SK-N-SH treated with all-trans-retinoic acid at 6 μM for 48 hours (cell line): ENCODE measurements around the gene CSNK1D.

ENCODE experiments used
- ARNTL ChIP-seq: fragments of 450-650 bp; formaldehyde crosslinking; IDR thresholded peaks from 2 replicates; pipeline ENCODE4 v1.5.0; 2020; ENCODE audit warnings: low read depth, mild to moderate bottlenecking, moderate library complexity, borderline replicate concordance
- BACH2 ChIP-seq: fragments of 250-450 bp; sonication (Bioruptor Pico); IDR thresholded peaks from 2 replicates; pipeline ENCODE4 v1.9.0; 2021; ENCODE audit warnings: mild to moderate bottlenecking, borderline replicate concordance
- ESRRG ChIP-seq: fragments of 250-450 bp; sonication (Bioruptor Pico); IDR thresholded peaks from 2 replicates; pipeline ENCODE4 v1.6.1; 2021; ENCODE audit warnings: mild to moderate bottlenecking
- ISL1 ChIP-seq: fragments of 250-450 bp; sonication (Bioruptor Pico); IDR thresholded peaks from 2 replicates; pipeline ENCODE4 v2.1.2; 2022; ENCODE audit warnings: mild to moderate bottlenecking, moderate library complexity
- PATZ1 ChIP-seq: fragments of 250-450 bp; sonication (Bioruptor Pico); IDR thresholded peaks from 2 replicates; pipeline ENCODE4 v1.8.0; 2020; ENCODE audit warnings: mild to moderate bottlenecking, moderate library complexity, borderline replicate concordance
- POU6F1 ChIP-seq: fragments of 250-450 bp; sonication (Bioruptor Pico); IDR thresholded peaks from 2 replicates; pipeline ENCODE4 v1.8.0; 2021; ENCODE audit warnings: low read depth, mild to moderate bottlenecking, moderate library complexity, borderline replicate concordance
- PPARA ChIP-seq: fragments of 250-450 bp; sonication (Bioruptor Pico); IDR thresholded peaks from 2 replicates; pipeline ENCODE4 v1.5.0; 2020; ENCODE audit warnings: mild to moderate bottlenecking, borderline replicate concordance
- SNAI2 ChIP-seq: fragments of 250-450 bp; sonication (Bioruptor Pico); IDR thresholded peaks from 2 replicates; pipeline ENCODE4 v1.5.0; 2020; ENCODE audit warnings: mild to moderate bottlenecking, moderate library complexity
- TOX ChIP-seq: fragments of 250-450 bp; sonication (Bioruptor Pico); IDR thresholded peaks from 2 replicates; pipeline ENCODE4 v1.8.0; 2021; ENCODE audit warnings: mild to moderate bottlenecking, moderate library complexity, borderline replicate concordance
- ZC3H10 ChIP-seq: fragments of 250-450 bp; sonication (Bioruptor Pico); IDR thresholded peaks from 2 replicates; pipeline ENCODE4 v1.5.1; 2021; ENCODE audit warnings: mild to moderate bottlenecking, moderate library complexity
- ZFP3 ChIP-seq: fragments of 250-450 bp; sonication (Bioruptor Pico); IDR thresholded peaks from 2 replicates; pipeline ENCODE4 v1.5.0; 2020; ENCODE audit warnings: mild to moderate bottlenecking, moderate library complexity
- ZFP30 ChIP-seq: fragments of 450-650 bp; formaldehyde crosslinking; IDR thresholded peaks from 2 replicates; pipeline ENCODE4 v1.5.0; 2022; ENCODE audit warnings: mild to moderate bottlenecking, moderate library complexity
- ZNF8 ChIP-seq: fragments of 450-650 bp; formaldehyde crosslinking; IDR thresholded peaks from 2 replicates; pipeline ENCODE4 v1.5.0; 2020; ENCODE audit warnings: mild to moderate bottlenecking, moderate library complexity
- TF ChIP-seq, protein P1 (sequence below): fragments of 250-450 bp; sonication (Bioruptor Pico); IDR thresholded peaks from 2 replicates; pipeline ENCODE4 v1.5.1; 2020; ENCODE audit warnings: low read depth, mild to moderate bottlenecking, moderate library complexity

GRCh38 chr17:82321947-82322466 lies 48.5 kb upstream of the CSNK1D start:
- TF ChIP-seq ZC3H10 (CRISPR knock-in tag) (no peak), ISL1 (CRISPR knock-in tag) (no peak), BACH2 (CRISPR knock-in tag) (no peak), PPARA (CRISPR knock-in tag) (no peak), ARNTL (no peak), PATZ1 (CRISPR knock-in tag) (no peak), ZNF8 (no peak), POU6F1 (CRISPR knock-in tag) (no peak), ZFP3 (CRISPR knock-in tag) (no peak), ZFP30 (CRISPR knock-in tag) (no peak), ESRRG (CRISPR knock-in tag) (no peak), SNAI2 (no peak), TOX (CRISPR knock-in tag) (no peak)
- TF ChIP-seq, protein P1, sequence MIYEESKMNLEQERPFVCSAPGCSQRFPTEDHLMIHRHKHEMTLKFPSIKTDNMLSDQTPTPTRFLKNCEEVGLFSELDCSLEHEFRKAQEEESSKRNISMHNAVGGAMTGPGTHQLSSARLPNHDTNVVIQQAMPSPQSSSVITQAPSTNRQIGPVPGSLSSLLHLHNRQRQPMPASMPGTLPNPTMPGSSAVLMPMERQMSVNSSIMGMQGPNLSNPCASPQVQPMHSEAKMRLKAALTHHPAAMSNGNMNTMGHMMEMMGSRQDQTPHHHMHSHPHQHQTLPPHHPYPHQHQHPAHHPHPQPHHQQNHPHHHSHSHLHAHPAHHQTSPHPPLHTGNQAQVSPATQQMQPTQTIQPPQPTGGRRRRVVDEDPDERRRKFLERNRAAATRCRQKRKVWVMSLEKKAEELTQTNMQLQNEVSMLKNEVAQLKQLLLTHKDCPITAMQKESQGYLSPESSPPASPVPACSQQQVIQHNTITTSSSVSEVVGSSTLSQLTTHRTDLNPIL (CRISPR knock-in tag), result no peak
